ENCODE results near the gene GIGYF1. TPM values are rescaled to one million over a fixed set of nuclear protein-coding genes. Genes with fewer than 3 reads are reported as not detected.

GIGYF1 gene
- polyA plus RNA-seq (3.2 to 4.8 TPM (median 4.0 TPM) in 3 replicates), polyA minus RNA-seq (3.6 to 7.5 TPM (median 3.9 TPM) in 3 replicates)
- polyA plus RNA-seq (2011; ENCODE audit: low read depth) = 3.5 TPM
- polyA plus RNA-seq (2011; cell fraction: cytosol; rRNA removed) = 0.91 and 1.6 TPM in 2 replicates
- polyA plus RNA-seq (2011; cell fraction: nucleus; rRNA removed) = 17.4 and 20.9 TPM in 2 replicates
- 5.8 and 8.0 TPM in 2 replicates for polyA plus RNA-seq (2012; ENCODE audit: low replicate concordance)
- 6.1 TPM for polyA minus RNA-seq (2011; cell fraction: cytosol; rRNA and poly(A)+ RNA removed)
- 9.6 and 10.2 TPM in 2 replicates for polyA minus RNA-seq (2011; cell fraction: nucleus; rRNA and poly(A)+ RNA removed)

GRCh38 chr7:100694098-100694745, at the start of gene GIGYF1:
GIGYF1 (minus strand) TSS chr7:100694250; CDS start chr7:100688238, 6,012 bp downstream.
- peak within 1 kb of the TSS; percentile 66 for H3K27ac ChIP-seq (ENCODE audit: control insufficient read depth, insufficient read depth, low read length)
- H3K79me2 ChIP-seq (ENCODE audit: control insufficient read depth, insufficient read depth, low read length) = peaks cover 39% of the 10 kb centered on the region
- peak within 1 kb of the TSS; percentile 73 to 87 (median 80) for H3K4me3 ChIP-seq (ENCODE audit: control insufficient read depth in 2 of 3, extremely low read depth in 1 of 3, insufficient read depth in 2 of 3, low read depth in 1 of 3, low read length in 3 of 3)
- TF ChIP-seq EZH2 (IDR thresholded peaks at IDR 0.05; ENCODE audit: low read length) = no peak
- H3K27me3 ChIP-seq (ENCODE audit: control insufficient read depth, extremely low read depth, insufficient read depth, low read length) = no peaks in the 10 kb centered on the region
- peaks cover 14% of the 10 kb centered on the region for H4K20me1 ChIP-seq (ENCODE audit: control insufficient read depth, extremely low read depth, insufficient read depth, low read length)
- peaks cover 13% of the 10 kb centered on the region for H3K4me1 ChIP-seq (ENCODE audit: control insufficient read depth, extremely low read depth, insufficient read depth, low read length)
- peak within 1 kb of the TSS; percentile 73 for H3K4me2 ChIP-seq (ENCODE audit: control insufficient read depth, extremely low read depth, insufficient read depth, low read depth, low read length)
- dilution Hi-C loops (cut with MboI; ENCODE audit: extremely low pct_ligation_motif_present, low sequenced_read_pairs) = no loop called here
- H2AFZ ChIP-seq (ENCODE audit: control insufficient read depth, low read length) = peak within 1 kb of the TSS; percentile 37
- DNase-seq (ENCODE audit: low read depth, low spot score) (no peak), FAIRE-seq (no peak)
- no peaks in the 10 kb centered on the region for H3K9me1 ChIP-seq (ENCODE audit: control insufficient read depth, extremely low read depth, insufficient read depth, low read length)
- H3K9me3 ChIP-seq (ENCODE audit: control insufficient read depth, low read depth, low read length) = no peaks in the 10 kb centered on the region
- H3K9ac ChIP-seq (ENCODE audit: control insufficient read depth, extremely low read depth, insufficient read depth, low read length) = peak within 1 kb of the TSS; percentile 86
- peaks cover 0 to 3% of the 10 kb centered on the region in 2 experiments for H3K36me3 ChIP-seq (ENCODE audit: control insufficient read depth in 2 of 2, extremely low read depth in 1 of 2, insufficient read depth in 2 of 2, low read length in 2 of 2)

- Histone ChIP-seq H3K4me2 (ENCODE audit: control insufficient read depth, extremely low read depth, insufficient read depth, low read depth, low read length) (no peak overlapping the region), H3K4me3 (ENCODE audit: control insufficient read depth in 2 of 3, extremely low read depth in 1 of 3, insufficient read depth in 2 of 3, low read depth in 1 of 3, low read length in 3 of 3) (no peak overlapping the region), H3K4me1 (ENCODE audit: control insufficient read depth, extremely low read depth, insufficient read depth, low read length) (no peaks in the 10 kb centered on the region), H3K9me3 (ENCODE audit: control insufficient read depth, low read depth, low read length) (no peaks in the 10 kb centered on the region), H2AFZ (ENCODE audit: control insufficient read depth, low read length) (no peak overlapping the region), H3K9ac (ENCODE audit: control insufficient read depth, extremely low read depth, insufficient read depth, low read length) (no peak overlapping the region), H3K36me3 (ENCODE audit: control insufficient read depth in 2 of 2, extremely low read depth in 1 of 2, insufficient read depth in 2 of 2, low read length in 2 of 2) (no peaks in the 10 kb centered on the region), H3K27ac (ENCODE audit: control insufficient read depth, insufficient read depth, low read length) (no peak overlapping the region), H3K79me2 (ENCODE audit: control insufficient read depth, insufficient read depth, low read length) (no peaks in the 10 kb centered on the region), H4K20me1 (ENCODE audit: control insufficient read depth, extremely low read depth, insufficient read depth, low read length) (no peaks in the 10 kb centered on the region), H3K9me1 (ENCODE audit: control insufficient read depth, extremely low read depth, insufficient read depth, low read length) (no peaks in the 10 kb centered on the region), H3K27me3 (ENCODE audit: control insufficient read depth, extremely low read depth, insufficient read depth, low read length) (no peaks in the 10 kb centered on the region)
- dilution Hi-C loops (cut with MboI; ENCODE audit: extremely low pct_ligation_motif_present, low sequenced_read_pairs) = no loop called here
- DNase-seq (ENCODE audit: low read depth, low spot score) = no peak
- no peak for TF ChIP-seq EZH2 (IDR thresholded peaks at IDR 0.05; ENCODE audit: low read length)
- TF ChIP-seq, protein P1, sequence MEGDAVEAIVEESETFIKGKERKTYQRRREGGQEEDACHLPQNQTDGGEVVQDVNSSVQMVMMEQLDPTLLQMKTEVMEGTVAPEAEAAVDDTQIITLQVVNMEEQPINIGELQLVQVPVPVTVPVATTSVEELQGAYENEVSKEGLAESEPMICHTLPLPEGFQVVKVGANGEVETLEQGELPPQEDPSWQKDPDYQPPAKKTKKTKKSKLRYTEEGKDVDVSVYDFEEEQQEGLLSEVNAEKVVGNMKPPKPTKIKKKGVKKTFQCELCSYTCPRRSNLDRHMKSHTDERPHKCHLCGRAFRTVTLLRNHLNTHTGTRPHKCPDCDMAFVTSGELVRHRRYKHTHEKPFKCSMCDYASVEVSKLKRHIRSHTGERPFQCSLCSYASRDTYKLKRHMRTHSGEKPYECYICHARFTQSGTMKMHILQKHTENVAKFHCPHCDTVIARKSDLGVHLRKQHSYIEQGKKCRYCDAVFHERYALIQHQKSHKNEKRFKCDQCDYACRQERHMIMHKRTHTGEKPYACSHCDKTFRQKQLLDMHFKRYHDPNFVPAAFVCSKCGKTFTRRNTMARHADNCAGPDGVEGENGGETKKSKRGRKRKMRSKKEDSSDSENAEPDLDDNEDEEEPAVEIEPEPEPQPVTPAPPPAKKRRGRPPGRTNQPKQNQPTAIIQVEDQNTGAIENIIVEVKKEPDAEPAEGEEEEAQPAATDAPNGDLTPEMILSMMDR (optimal IDR thresholded peaks at IDR 0.05 in 1 of 3, IDR thresholded peaks at IDR 0.05 in 1 of 3, conservative IDR thresholded peaks at IDR 0.05 in 1 of 3; ENCODE audit: extremely low read depth in 1 of 3, insufficient read depth in 2 of 3, low read length in 3 of 3) = no peak
- FAIRE-seq = no peak
Measured at GRCh38 chr7:100739934-100740333, 45.9 kb upstream of the GIGYF1 start.
